HepG2 (cell line): ENCODE measurements around the gene C1orf50. TPM values are rescaled to one million over a fixed set of nuclear protein-coding genes. Genes with fewer than 3 reads are reported as not detected.

Experiments
- BCL6 ChIP-seq: IDR thresholded peaks from 2 replicates; pipeline ENCODE4 v1.6.1; 2016; ENCODE audit warnings: missing genetic modification reagents, missing compliant biosample characterization
- BORCS8-MEF2B ChIP-seq: sonication (generic); formaldehyde crosslinking; IDR thresholded peaks from 2 replicates; pipeline ENCODE4 v1.8.0; 2022; ENCODE audit warnings: mild to moderate bottlenecking, missing genetic modification reagents
- CBX1 ChIP-seq: IDR thresholded peaks from one replicate; pipeline ENCODE4 v1.6.1; 2016; ENCODE audit warnings: antibody characterized with exemption, low read depth
- E2F5 ChIP-seq: sonication (generic); formaldehyde crosslinking; conservative IDR thresholded peaks from 2 replicates; pipeline ENCODE4 v1.4.0; 2020; ENCODE audit warnings: missing genetic modification reagents
- ELF4 ChIP-seq: sonication (generic); formaldehyde crosslinking; IDR thresholded peaks from 2 replicates; pipeline ENCODE4 v1.5.0; 2020; ENCODE audit warnings: missing genetic modification reagents, mild to moderate bottlenecking, moderate library complexity, borderline replicate concordance
- ETV6 ChIP-seq: sonication (generic); formaldehyde crosslinking; conservative IDR thresholded peaks from 2 replicates; pipeline ENCODE4 v1.4.0; 2020; ENCODE audit warnings: missing genetic modification reagents
- NFAT5 ChIP-seq: sonication (generic); formaldehyde crosslinking; IDR thresholded peaks from 2 replicates; pipeline ENCODE4 v1.4.0; 2020; ENCODE audit warnings: missing genetic modification reagents
- NR2F6 ChIP-seq, 2 experiments: IDR thresholded peaks; 2 replicates each; pipeline ENCODE4 v1.6.1; 2016; ENCODE audit warnings: antibody characterized with exemption in 1 of 2, mild to moderate bottlenecking in 1 of 2
- RARA ChIP-seq: IDR thresholded peaks from 2 replicates; pipeline ENCODE4 v1.6.1; 2016; ENCODE audit warnings: missing genetic modification reagents, missing compliant biosample characterization
- RBM39 ChIP-seq: fragments of 200-400 bp; formaldehyde crosslinking; IDR thresholded peaks from one replicate; pipeline ENCODE4 v1.6.1; 2018; ENCODE audit warnings: antibody characterized with exemption, mild to moderate bottlenecking, low read depth, low read length; ENCODE audit not compliant: poor library complexity, severe bottlenecking
- SKI ChIP-seq: fragments of 450-650 bp; IDR thresholded peaks from one replicate; pipeline ENCODE4 v1.6.1; 2018; ENCODE audit warnings: mild to moderate bottlenecking; ENCODE audit not compliant: partially characterized antibody
- SP4 ChIP-seq: sonication (generic); formaldehyde crosslinking; IDR thresholded peaks from 2 replicates; pipeline ENCODE4 v1.8.1; 2023; ENCODE audit warnings: mild to moderate bottlenecking, missing genetic modification reagents
- TAF1 ChIP-seq: sonication (generic); formaldehyde crosslinking; IDR thresholded peaks from 2 replicates; pipeline ENCODE4 v1.4.0; 2020; ENCODE audit warnings: missing genetic modification reagents
- TBX2 ChIP-seq: sonication (generic); formaldehyde crosslinking; IDR thresholded peaks from 2 replicates; pipeline ENCODE4 v1.5.0; 2020; ENCODE audit warnings: missing genetic modification reagents, mild to moderate bottlenecking, borderline replicate concordance
- ZNF205 ChIP-seq: IDR thresholded peaks from 2 replicates; pipeline ENCODE4 v1.6.1; 2018; ENCODE audit warnings: missing biosample characterization, missing genetic modification reagents
- ZNF292 ChIP-seq: sonication (generic); formaldehyde crosslinking; IDR thresholded peaks from 2 replicates; pipeline ENCODE4 v1.8.1; 2022; ENCODE audit warnings: mild to moderate bottlenecking, low read depth, missing genetic modification reagents, borderline replicate concordance
- ZNF614 ChIP-seq: IDR thresholded peaks from 2 replicates; pipeline ENCODE4 v1.6.1; 2018; ENCODE audit warnings: missing biosample characterization, missing genetic modification reagents, inconsistent platforms, borderline replicate concordance
- ZNF660 ChIP-seq: sonication (generic); formaldehyde crosslinking; IDR thresholded peaks from 2 replicates; pipeline ENCODE4 v1.5.1; 2020; ENCODE audit warnings: mild to moderate bottlenecking, low read depth, missing genetic modification reagents, borderline replicate concordance
- ZNF816 ChIP-seq: sonication (generic); formaldehyde crosslinking; IDR thresholded peaks from 2 replicates; pipeline ENCODE4 v1.8.0; 2022; ENCODE audit warnings: missing genetic modification reagents, mild to moderate bottlenecking, borderline replicate concordance
- ZNF891 ChIP-seq: sonication (generic); formaldehyde crosslinking; IDR thresholded peaks from 2 replicates; pipeline ENCODE4 v1.5.0; 2020; ENCODE audit warnings: mild to moderate bottlenecking, missing genetic modification reagents
- polyA plus RNA-seq, 8 experiments: library from polyadenylated mRNA; depleted of rRNA in 3 of 8; stranded (reverse) in 7 of 8; unstranded in 1 of 8; fragments of >200 nt; fragmentation: Illumina TruSeq in 4 of 8; extraction: Trizol in 4 of 8; gene quantifications; 2 replicates each; pipeline versions ENCODE4 v1.2.1 to v1.2.3, GENCODE V29; 2011 to 2016; ENCODE audit warnings: low read depth in 4 of 8, missing spikeins in 1 of 8, mixed read lengths in 1 of 8; ENCODE audit not compliant: insufficient read depth in 1 of 8
- total RNA-seq, 5 experiments: library from RNA; depleted of rRNA; stranded (reverse); fragments of >200 nt; fragmentation: Illumina TruSeq; extraction: Trizol; gene quantifications; 2 replicates each; pipeline ENCODE4 v1.2.3, GENCODE V29; 2016; ENCODE audit warnings: low read depth in 1 of 5
- TF ChIP-seq, protein P1 (sequence below): sonication (generic); formaldehyde crosslinking; IDR thresholded peaks from 2 replicates; pipeline ENCODE4 v1.5.0; 2020; ENCODE audit warnings: missing genetic modification reagents, mild to moderate bottlenecking, borderline replicate concordance

The C1orf50 gene
- total and polyA plus RNA-seq, 2 of the 13 experiments (the other 11 are each of a cell fraction or from before 2014, with no cell fraction given) = 4.3 to 4.8 TPM

GRCh38 chr1:42739753-42740700 lies 27.0 kb upstream of the C1orf50 start, which contains the start of gene CLDN19 (continued):
- TF ChIP-seq ZNF292 (CRISPR knock-in tag) = peak; percentile 47; the same call in 1 of the 2 replicates
- no peak for TF ChIP-seq SP4 (CRISPR knock-in tag)
- TF ChIP-seq RBM39 = peak; percentile 55
- TF ChIP-seq BORCS8-MEF2B (CRISPR knock-in tag) = peak; percentile 72; the same call in 1 of the 2 replicates
- 0 out of 2 replicates have a peak, but pooled peaks have one; percentile 27 for TF ChIP-seq ZNF614
- TF ChIP-seq BCL6 (CRISPR knock-in tag) = no peak
- no peak for TF ChIP-seq RARA (CRISPR knock-in tag)
- TF ChIP-seq ZNF891 = no peak
- TF ChIP-seq ZNF816 (CRISPR knock-in tag) = 0 out of 2 replicates have a peak, but pooled peaks have one; percentile 46
- TF ChIP-seq TAF1 (CRISPR knock-in tag) = peak; percentile 45; the same call in 1 of the 2 replicates
- no peak for TF ChIP-seq CBX1
- TF ChIP-seq ZNF660 = no peak
- 0 out of 2 replicates have a peak, but pooled peaks have one; percentile 29 for TF ChIP-seq ZNF205
- TF ChIP-seq TBX2 (CRISPR knock-in tag) = peak; percentile 59; the same call in 1 of the 2 replicates
- TF ChIP-seq NR2F6 (IDR thresholded peaks at IDR 0.05) = peak; percentile 77
- TF ChIP-seq NR2F6 (CRISPR knock-in tag; IDR thresholded peaks at IDR 0.05) = peak; percentile 70
- TF ChIP-seq ELF4 = 0 out of 2 replicates have a peak, but pooled peaks have one; percentile 20
- no peak for TF ChIP-seq NFAT5 (CRISPR knock-in tag)
- no peak for TF ChIP-seq E2F5 (CRISPR knock-in tag)
- TF ChIP-seq, protein P1, sequence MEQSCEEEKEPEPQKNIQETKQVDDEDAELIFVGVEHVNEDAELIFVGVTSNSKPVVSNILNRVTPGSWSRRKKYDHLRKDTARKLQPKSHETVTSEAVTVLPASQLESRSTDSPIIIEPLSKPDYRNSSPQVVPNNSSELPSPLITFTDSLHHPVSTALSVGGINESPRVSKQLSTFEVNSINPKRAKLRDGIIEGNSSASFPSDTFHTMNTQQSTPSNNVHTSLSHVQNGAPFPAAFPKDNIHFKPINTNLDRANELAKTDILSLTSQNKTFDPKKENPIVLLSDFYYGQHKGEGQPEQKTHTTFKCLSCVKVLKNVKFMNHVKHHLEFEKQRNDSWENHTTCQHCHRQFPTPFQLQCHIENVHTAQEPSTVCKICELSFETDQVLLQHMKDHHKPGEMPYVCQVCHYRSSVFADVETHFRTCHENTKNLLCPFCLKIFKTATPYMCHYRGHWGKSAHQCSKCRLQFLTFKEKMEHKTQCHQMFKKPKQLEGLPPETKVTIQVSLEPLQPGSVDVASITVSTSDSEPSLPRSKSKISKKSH (CRISPR knock-in tag) = peak; percentile 53; the same call in 1 of the 2 replicates
- no peak for TF ChIP-seq ETV6 (CRISPR knock-in tag)
- no peak for TF ChIP-seq SKI
